ENCODE results near the gene GLOD4.

The GLOD4 gene

DNA sequence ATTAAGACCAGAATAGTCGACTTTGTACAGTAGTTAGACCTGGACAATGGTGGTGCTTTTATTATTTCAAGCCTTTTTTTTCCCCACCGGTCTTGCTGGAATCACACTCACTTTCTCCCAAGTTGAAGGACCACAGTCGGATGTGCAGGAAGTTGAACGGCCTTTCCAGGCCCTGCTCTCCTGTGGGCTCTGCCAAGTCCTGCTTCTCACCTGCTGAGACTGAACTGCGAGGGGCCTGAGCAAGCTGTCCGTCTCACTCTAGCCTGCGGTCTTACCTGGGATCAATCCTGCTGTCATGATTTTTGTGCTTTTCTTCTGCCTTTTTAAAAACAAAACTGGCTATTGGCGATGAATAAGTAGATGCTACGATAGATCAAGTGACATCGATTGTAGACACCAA is 48.3 kb downstream of the GLOD4 start:
- DNase-seq, result no peak

DNA sequence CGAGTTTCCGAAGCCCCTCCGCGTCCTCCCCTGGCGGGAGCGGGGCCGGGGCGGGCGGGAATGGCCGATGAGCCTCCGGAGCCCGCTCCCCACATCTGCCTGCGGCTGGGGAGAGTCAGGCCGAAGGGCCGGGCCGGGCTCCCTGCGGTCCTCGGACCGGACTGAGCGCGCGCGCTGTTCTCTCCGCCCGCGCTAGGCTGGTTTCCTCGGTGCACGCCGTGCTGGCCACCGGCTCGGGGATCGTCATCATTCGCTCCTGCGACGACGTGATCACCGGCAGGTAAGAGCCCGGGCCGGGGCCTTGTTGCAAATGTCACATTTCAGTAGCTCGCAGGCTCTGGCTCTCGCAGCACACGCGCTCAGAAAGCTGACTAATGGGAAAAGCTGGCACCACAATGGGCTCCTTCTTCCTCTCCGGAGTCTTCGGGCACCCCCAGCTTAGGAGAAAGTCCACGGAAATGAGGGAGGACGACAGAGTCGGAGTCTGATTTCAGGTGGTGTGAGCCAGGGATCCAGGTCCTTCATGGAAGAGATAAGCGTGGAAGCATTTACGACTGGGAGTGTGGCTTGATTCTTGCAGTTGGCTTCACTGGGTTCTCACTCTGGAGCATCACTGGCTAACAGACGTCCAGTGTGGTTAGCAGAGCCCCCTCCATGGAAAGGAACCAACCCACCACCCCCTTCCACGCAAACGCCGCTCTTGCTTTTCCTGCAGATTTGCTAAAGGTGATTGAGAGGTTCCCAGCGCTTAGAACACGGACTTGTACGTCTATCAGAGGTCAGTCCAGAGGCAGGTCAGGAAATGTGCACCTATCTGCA is 49.0 kb downstream of the GLOD4 start:
- DNase-seq, result no peak

- DNase-seq, result peak; percentile 58
These were observed 49.8 kb downstream of the GLOD4 start, which contains the start of gene TLCD3A for GRCh38 chr17:732067-732901. TLCD3A (plus strand) TSS chr17:732596; CDS start chr17:732648, 52 bp downstream.

DNA sequence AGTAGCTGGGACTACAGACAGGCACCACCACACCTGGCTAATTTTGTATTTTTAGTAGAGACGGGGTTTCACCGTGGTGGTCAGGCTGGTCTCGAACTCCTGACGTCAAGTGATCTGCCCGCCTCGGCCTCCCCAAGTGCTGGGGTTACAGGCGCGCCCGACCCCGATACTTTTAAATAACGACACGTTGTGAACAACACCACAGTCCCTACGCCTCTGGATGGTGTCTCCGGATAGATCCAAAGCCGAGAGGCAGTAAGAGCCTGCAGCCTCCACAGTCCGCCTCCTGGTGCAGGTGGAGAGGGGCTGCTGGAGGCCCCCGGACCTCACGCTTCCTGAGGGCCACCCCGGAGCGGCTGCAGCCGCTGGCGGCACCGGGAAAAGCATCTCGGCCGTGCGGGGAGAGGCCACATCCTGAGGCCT is 50.4 kb downstream of the GLOD4 start:
- no peak for DNase-seq

GRCh38 chr17:728911-729310 is 53.2 kb downstream of the GLOD4 start:
- DNase-seq, result no peak

GRCh38 chr17:726271-726919 is 55.7 kb downstream of the GLOD4 start:
- DNase-seq, result no peak

DNA sequence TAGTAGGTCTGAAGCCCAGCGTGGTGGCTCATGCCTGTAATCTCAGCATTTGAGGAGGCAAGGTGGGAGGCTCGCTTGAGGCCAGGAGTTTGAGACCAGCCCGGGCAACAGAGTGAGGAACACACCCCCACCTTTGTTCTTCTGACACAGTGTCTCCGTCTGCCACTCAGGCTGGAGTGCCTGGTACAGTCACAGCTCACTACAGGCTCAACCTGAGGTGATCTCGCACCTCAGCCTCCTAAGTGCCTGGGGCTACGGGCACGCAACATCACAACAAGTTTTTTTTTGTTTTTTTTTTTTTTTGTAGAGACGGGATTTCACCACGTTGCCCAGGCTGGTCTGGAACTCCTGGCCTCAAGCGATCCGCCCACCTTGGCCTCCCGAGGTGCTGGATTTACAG is 56.3 kb downstream of the GLOD4 start:
- DNase-seq, result no peak

DNA sequence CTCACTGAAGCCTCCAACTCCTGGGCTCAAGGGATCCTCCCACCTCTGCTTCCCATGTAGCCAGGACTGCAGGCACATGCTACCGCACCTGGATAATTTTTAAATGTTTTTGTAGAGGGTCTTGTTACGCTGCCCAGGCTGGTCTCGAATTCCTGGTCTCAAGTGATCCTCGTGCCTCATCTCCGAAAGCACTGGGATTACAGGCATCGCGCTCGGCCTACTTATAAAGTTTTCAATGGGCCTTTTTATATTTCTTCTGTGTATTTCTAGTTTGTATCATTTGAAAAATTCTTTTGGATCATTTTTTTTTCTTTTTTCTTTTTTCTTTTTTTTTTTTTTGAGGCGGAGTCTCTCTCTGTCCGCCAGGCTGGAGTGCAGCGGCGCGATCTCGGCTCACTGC is 57.0 kb downstream of the GLOD4 start:
- no peak for DNase-seq

DNA sequence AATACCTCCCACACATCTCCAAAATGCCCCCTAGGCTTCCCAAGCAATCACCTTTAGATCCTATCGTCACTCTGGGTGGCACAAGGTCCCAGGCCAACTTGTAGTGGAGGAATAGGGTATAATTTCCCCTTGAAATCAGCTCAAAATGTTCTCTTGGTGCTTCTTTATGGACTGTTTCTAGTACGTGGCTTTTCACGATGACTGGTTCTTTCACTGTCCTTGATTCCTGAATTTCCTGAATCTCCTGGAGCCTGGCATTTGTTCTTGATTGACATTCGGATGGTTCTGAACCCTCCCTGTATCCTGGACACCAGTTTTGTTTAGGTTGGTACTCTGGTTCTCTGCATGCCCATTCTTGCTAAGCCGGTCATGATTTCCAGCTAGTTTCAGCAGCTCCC is 60.5 kb downstream of the GLOD4 start:
- no peak for DNase-seq

DNA sequence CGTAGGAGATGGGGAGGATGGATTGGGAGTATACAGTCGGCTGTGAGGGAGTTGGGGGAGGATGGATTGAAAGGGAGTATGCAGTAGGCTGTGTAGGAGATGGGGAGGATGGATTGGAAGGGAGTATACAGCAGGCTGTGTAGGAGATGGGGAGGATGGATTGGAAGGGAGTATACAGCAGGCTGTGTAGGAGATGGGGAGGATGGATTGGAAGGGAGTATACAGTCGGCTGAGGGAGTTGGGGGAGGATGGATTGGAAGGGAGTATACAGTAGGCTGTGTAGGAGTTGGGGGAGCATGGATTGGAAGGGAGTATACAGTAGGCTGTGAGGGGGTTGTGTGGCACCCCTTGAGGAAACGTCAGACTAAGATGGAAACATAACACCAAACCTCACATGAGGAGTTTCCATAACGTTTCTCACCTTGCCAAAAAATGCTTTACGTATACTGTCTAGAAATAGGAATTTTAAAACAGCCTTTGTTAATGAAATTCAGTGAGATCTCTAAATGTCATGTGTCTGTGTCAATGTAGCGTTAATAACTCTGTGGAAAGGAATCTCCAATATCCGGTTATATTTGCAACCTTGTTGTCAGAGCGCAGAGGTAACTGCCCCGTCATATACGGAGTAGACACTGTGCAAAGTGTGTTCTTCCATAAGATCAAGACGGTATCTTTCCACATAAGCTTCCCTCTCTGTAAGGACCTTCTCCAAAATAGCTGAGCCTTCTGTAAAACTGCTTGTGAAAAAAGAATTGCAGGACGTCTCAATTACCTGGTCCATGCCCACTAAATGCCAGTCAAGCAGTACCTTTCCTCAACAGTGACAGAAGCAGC is 61.2 kb downstream of the GLOD4 start:
- no peak for DNase-seq

DNA sequence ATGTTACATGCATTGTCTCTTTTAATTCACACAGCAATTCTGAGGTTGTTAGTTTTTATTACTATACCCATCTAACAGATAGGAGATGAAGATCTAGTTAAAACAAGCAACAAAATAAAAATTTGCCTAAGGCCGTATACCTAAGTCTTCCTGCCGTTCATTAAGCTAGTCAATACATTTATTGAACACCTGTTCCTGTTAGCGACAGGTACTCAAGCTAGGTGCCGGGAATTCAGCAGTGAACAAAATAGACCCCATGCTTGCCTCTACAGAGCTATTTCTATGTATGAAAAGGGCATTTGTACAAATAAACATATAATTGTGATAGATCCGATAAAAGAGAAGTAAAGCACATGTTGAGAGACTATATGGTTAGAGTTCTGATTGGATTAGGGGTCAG is 64.0 kb downstream of the GLOD4 start:
- no peak for DNase-seq

Measured in CD4-positive, alpha-beta T cell treated with Interleukin-10 for 1 hour (primary cell).